ENCODE measurements around the gene GNL1. TPM values are rescaled to one million over a fixed set of nuclear protein-coding genes. Genes with fewer than 3 reads are reported as not detected.

The GNL1 gene
- total and polyA plus RNA-seq, 9 of the 15 experiments (the other 6 are each of a cell fraction or from before 2014, with no cell fraction given): 0.73 to 112 (median 58.0) TPM

DNA sequence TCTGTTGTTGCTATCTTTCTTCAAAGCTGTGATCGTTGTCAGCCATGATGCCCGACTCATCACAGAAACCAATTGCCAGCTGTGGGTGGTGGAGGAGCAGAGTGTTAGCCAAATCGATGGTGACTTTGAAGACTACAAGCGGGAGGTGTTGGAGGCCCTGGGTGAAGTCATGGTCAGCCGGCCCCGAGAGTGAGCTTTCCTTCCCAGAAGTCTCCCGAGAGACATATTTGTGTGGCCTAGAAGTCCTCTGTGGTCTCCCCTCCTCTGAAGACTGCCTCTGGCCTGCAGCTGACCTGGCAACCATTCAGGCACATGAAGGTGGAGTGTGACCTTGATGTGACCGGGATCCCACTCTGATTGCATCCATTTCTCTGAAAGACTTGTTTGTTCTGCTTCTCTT lies 34.2 kb upstream of the GNL1 start:
- H3K79me2 ChIP-seq (ENCODE audit: control insufficient read depth, insufficient read depth, low read length): peaks cover 29% of the 10 kb centered on the region
- H3K36me3 ChIP-seq (ENCODE audit: control insufficient read depth, insufficient read depth, low read length): peaks cover 98% of the 10 kb centered on the region
- H3K4me1 ChIP-seq (replicated peaks in 1 of 2; ENCODE audit: control insufficient read depth in 2 of 2, insufficient read depth in 2 of 2, low read length in 2 of 2): peaks cover 3 to 4% of the 10 kb centered on the region in 2 experiments; a peak in 3 of 5 replicates
- ATAC-seq (no peak), DNase-seq (ENCODE audit: extremely low read depth in 1 of 4, low spot score in 3 of 4) (no peak), FAIRE-seq (no peak)
- no peaks in the 10 kb centered on the region for H3K9me3 ChIP-seq (replicated peaks; ENCODE audit: control insufficient read depth, insufficient read depth, low read depth, low read length)
- peaks cover 5% of the 10 kb centered on the region for H3K9me1 ChIP-seq (ENCODE audit: control insufficient read depth, insufficient read depth, low read length)
- no peak overlapping the region for H3K4me2 ChIP-seq (ENCODE audit: insufficient read depth, low read length)
- peak overlapping the region; percentile 8; the same call in 1 of the 3 replicates for H3K27ac ChIP-seq (ENCODE audit: extremely low read depth, low read depth, low read length)
- CTCF ChIA-PET (ENCODE audit: low intra/inter-chr PET ratio): no interaction called here
- WGBS (ENCODE audit: insufficient coverage, low coverage, missing lambda C conversion rate): 88% methylated on average over 8 of the region's 8 CpGs
- no peak overlapping the region; a peak in 1 of 4 replicates for H3K9ac ChIP-seq (ENCODE audit: insufficient read depth in 1 of 2, low read depth in 2 of 2, low read length in 2 of 2)
- no peak overlapping the region for H3K4me3 ChIP-seq
- no peak overlapping the region for H2AFZ ChIP-seq (ENCODE audit: low read depth, low read length)
- POLR2A ChIA-PET: interaction anchor here (0.7 to 3.1 kb wide), 16 partner anchors 8 to 286 kb away, joined by 3 to 52 read pairs (median 5); partner anchors contain the start of genes ABCF1, MRPS18B, PPP1R10 and PRR3
- in situ Hi-C loops (cut with MboI): no loop called here
- TF ChIP-seq THRAP3 (IDR thresholded peaks at IDR 0.05; ENCODE audit: borderline replicate concordance) (no peak), ZNF274 (IDR thresholded peaks at IDR 0.05; ENCODE audit: borderline replicate concordance, low read depth, low read length) (no peak), HNRNPH1 (optimal IDR thresholded peaks at IDR 0.05; ENCODE audit: low read depth, low read length) (no peak), RBFOX2 (IDR thresholded peaks at IDR 0.05; ENCODE audit: low read depth, low read length) (0 out of 2 replicates have a peak, but pooled peaks have one; percentile 1), ESRRA (IDR thresholded peaks at IDR 0.05; ENCODE audit: borderline replicate concordance, low read depth) (peak; percentile 59; the same call in 1 of the 2 replicates), ILK (tag; IDR thresholded peaks at IDR 0.05; ENCODE audit: borderline replicate concordance, low read depth) (no peak)
- peaks cover 5% of the 10 kb centered on the region; the same call in 1 of the 2 replicates for H4K20me1 ChIP-seq (replicated peaks; ENCODE audit: control insufficient read depth, insufficient read depth, low read length)
- intact Hi-C loops (cut with micrococcal nuclease): no loop called here
- no peaks in the 10 kb centered on the region for H3K27me3 ChIP-seq (ENCODE audit: control insufficient read depth in 2 of 2, insufficient read depth in 2 of 2, low read length in 2 of 2)
- no TSS peak for BruUV-seq (replicated peaks)

All from K562 (cell line).